ENCODE measurements around the gene SEC22C.

Gene SEC22C

DNA sequence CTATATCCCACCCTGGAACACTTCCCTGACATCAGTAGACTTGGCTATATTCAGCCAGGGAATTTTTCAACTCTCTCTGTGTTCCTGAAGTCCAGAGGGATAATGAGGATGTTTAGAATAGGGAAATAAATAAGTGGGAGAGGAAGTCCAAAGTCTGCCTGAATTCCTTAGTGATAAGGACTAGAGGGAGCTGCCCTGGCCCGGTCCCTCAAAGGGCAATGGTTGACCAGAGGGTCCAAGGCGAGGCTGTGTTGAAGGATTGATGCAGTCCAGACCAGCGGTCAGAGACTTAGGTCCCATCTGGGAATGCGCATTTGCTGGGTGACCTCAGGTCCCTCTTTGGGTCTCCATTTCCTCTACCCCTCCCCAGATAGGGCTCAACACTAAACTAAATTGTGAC is 71.4 kb downstream of the SEC22C start:
- no peak for DNase-seq

DNA sequence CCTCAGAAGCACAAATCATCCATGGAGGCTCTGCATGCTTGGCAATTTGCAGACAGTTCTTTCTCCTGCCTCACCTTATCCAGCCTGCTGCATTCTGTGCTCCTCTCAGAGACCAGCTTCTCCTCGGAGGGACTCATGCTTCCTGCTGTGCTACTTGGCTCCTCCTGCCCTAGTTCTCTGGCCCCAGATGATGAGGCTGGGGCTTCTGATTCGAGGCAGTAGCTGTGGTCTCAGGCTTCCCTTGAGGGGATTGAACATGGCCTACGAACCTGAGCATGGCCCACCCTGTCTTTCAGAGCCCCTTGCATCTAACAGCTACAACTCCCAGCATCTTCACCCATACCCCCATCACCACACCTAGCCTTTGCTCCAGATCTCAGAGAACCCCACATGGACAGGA is 72.7 kb downstream of the SEC22C start:
- DNase-seq = no peak

DNA sequence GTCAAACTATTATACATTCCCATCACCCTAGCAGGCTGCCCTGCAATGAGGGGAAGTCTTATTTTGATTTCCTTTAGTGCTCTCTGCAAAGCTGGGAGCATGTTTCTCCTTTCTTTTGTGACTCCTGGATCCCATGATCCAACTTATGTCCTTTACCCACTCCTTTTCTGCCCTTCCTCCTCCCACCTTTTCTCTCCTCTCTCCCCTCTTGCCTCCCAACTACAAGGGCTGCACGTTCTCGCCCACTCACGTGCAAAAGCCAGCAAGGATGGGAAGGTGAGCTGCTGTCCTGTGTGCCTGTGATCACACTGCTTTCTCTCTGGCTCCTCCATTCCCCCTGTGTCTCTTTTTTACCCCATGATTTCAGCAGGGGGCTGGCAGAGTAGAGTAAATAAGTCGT is 73.2 kb downstream of the SEC22C start:
- no peak for DNase-seq

DNA sequence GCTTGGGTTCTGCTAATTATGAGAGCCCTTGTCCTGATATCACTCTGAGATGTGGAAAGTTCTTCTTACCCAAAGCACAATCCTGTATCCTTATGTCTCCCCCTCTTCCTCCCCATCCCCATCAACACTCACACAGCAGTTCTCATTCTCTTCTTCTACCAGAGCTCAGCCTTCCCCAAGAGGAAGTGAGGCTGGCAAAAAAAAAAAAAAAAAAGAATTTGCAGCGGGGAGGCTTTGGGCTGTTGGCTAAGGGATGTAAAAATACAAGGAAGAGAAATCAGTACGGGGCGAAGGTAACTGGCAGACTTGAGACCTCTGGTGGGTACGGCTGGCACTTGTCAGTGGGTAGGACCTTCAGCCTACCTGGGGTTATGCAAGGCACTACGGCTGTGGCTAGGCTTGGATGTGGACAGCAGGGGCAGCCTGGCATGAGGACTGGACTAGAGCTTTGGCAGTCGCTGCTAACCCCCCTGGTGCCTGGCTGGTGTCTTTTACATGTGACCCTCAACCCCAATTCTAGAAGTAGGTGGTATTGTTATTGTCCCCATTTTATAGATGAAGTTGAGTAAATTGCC is 73.9 kb downstream of the SEC22C start:
- no peak for DNase-seq

DNA sequence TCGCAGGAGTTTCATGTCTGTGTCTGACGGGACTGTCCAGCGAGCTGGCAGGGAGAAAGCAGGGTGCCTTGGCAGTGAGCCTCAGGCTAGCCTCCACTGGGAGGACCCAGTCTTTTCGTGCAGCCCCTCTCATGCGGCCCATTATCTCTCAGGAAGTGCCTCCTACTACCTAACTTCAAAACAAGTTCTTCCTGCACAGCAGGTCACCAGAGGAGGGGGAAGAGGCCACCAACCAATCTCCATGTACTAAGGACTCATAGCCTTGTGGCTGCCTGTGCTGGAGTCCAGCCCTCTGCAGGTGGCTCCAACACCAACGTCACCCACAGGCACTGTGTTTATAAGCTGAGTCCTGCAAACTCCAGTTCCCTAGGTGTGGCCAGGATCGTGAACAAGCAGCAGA is 74.5 kb downstream of the SEC22C start:
- no peak for DNase-seq

DNA sequence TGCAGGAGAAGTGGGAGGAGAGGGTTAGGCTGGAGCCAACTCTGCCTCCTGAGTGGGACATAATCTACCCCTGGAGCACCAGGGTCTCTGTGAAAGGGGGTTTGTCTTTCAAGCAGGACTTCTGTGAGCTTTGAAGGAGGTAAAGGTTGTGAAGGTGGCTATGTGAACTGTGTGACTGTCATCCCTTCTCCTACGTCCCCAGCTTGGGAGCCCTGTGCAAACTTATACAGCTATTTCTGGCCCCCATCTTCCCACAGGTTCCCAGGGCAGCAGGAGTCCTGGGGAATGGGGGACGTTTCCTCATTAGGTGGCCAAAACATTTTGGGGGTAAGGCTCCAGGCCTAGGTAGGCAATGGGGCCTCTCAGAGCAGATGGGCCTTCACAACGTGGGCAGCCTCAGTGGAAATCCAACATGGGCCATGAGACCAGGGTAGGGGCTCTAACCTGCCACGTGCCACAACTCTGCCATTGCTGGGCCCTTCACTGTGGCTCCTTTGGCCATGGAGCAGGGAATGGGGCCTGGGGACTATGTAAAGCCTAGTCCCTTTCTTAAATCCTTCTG is 75.8 kb downstream of the SEC22C start:
- no peak for DNase-seq

DNA sequence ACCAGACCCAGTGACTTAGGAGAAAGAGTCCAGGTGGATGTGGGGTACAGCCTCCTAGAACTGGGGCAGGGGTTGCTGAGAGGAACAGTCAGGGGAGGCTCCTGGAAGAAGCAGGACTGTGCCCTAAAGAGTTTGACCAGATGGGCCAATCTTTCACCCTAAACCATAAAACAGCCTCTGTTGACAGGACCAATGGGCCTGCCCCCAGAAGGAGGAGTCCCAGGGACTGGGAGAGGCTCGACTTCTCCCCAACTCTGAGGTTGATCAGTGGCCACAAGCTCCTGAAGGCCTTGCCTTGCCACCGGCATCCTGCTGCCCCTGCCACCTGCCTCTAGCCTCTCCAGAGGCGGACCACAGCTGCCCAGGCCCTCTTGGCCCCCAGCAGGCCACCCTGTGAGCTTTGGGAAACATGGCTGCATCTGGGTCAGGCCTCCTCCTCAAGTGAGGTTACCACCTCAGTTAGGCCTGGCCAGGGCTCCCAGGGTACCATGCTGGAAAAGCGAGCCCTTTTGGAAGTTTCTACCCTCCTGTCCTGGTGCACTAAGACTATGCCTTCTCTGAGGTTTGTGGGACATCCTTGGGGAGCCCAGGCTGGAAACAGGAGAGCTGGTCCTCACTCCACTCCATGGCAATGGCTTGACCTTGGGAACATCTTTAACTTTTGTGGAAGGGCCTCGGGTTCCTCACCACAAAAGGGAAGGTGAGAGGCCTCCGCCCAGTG is 76.5 kb downstream of the SEC22C start:
- DNase-seq = no peak

DNA sequence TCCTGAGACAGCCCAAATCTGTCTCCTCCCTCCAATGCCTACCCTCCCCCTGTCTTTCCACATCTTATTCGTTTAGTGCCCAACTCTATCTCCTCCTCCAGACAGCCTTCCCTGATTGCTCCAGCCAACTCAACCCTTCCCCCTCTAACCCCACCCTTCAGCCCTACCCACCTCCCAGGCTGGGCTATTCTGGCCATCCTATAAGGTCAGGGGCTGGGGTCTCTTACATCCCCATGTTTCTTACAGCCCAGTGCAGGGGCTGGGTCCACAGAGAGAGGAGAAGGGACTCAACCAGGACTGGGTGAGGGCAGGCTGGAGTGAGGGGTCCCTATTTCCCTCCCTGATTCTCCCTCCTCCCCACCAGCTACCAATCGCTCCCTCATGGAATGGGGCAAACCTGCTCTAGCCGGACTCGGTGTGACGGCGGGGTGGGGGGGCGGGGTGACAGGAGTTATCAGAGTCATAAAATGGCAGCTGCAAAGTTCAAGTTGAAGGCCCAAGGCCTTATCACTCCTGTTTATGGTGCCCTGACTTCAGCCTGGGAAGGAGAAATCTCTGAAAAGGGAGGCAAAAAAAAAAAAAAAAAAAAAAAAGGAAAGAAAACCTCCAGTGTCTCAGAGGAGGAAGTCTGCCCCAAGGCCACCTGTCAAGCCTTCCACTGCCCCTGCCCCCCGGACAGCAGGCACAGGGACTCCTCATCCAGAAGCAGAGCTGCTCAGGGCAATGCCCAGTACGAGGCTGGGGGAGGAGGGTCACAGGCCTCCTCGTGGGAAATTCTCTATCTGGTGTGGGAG is 77.2 kb downstream of the SEC22C start:
- no peak for DNase-seq

DNA sequence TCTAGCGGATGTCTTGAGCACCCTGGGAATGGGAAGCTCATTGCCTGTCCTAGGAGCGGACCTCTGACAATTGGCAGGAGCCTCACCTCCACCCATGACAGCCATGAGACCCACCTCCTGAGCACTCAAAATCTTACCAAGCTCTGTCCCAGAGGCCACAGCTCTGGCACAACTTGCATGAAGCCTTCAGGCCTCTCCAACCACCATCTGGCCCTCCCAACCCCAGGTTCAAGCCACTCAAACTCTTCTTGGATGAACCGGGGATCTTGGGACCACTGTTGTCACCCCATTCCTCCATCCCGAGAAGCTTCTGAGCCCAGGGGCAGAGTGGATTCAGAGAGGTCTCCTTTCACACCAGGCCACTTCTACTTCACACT is 77.8 kb downstream of the SEC22C start:
- no peak for DNase-seq

DNA sequence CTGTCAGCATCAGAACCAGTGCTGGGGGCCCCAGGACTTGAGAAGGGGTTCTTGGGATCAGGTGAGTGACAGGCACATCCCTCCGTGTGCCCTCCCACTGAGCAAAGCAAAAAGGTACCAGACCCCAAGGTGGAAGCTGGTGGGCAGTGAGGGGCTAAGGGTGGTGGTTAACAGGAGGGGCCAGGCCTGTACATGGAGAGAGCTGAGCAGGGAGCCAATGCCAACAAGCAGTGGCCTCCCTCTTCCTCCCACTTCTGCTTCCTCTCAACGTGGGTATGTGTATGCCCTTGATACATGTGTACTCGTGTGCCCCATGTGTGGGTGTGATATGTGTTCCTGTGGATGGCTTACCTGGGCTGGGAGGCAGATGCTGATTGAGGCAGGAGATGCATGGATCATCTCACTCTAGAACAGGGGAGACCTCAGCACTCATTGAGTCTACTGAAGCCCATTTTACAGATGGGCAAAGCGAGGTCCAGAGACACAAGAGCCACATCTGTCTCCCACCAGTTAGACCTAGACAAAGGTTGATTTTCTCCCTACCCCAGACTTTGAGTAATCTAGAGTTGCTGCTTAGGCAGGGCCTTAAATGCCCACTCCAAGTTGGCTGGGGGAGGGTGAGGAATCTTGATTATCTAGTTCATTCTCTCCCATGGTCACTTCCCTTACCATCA is 78.4 kb downstream of the SEC22C start:
- DNase-seq = no peak

DNA sequence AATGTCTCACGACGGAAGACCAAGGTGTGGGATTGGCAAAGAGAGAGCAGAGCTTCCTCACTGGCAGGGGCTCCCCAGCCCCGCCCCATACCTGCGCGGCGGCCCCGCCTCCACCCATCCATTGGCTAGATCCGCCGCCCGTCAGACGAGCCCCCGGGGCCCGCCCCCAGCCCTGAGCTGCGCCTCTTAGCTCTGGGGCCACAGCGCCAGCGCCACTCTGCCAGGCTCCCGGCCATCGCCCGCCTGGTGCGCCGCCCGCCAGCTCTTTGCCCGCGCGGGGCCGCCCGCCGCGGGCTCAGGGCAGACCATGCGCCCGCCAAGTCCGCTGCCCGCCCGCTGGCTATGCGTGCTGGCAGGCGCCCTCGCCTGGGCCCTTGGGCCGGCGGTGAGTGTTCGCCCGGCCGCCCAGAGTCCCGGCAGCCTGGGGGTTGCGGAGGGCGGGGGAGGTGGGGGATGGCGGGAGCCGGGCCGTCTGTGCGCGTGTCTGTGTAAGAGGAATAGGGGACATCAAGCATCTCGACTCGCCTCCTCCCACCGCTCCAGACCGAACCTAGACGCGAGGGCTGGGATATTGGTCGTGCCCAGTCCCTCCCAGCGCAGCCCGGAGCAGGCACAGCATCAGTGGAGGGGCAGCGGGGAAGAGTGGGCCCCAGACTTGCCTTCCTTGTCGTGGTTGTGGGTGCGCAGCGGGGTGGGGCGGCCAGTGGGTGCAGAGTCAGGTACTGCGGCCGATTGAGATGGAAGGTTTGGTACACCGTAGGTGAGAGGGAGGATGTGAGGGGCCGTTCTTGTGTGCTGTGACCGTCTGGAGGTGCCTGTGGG is 79.1 kb downstream of the SEC22C start, which contains the start of gene VIPR1:
TSS of gene VIPR1 (plus strand) at position 215 of the 822 bp plus-strand sequence. CDS start at position 308, 93 bp downstream.
- peak; percentile 20 for DNase-seq

DNA sequence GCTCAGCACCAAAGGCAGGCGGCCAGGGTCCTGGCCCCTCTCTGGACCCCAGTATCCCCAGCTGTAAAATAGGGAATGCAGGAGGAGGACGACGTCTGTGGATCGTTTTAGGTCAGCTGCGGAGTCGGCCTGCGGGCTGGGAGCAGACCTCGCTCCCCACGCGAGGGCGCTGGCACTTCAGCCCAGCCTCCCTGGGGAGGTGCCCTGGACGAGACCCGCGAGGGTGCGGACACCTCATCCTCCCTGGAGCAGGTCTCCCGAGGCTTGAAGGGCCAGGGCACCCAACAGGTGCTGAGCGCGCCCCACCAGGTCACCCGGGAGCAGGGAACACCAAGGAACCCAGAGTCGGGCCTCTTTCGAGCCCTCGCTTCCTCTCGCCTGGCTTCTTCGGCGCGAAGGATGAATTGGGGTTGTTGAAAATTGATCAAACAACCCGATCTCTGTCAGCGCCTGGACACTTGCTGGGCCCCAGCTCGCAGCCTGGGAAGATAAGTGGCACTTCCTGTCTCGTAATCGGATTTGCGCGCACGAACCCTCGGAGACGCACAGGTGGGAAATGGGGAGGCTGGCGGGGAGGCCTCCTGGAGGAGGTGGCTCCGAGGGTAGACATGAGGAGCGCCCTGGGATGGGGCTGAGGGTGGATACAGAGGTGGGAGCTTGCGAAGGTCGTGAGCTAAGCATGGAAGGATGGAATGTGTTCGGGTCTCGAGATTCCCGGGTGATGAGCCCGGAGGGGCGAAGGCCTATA is 79.9 kb downstream of the SEC22C start:
- DNase-seq = no peak

DNA sequence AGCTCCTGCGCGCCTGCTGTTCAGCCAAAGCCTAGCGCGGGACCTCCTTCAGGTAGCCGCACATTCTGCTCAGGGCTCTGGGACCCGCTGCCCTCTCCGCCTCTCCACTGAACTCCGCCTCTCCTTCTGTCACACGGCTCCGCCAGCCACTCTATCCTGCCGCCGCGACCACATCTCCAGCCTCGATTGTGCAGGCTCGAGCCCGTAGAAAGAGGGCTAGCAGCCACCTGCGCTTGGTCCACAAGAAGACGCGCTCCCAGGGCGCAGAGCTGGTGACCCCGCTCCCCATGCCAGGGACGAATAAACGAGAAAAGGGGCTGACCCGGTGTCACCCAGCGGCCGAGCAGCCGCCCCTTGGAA is 80.5 kb downstream of the SEC22C start:
- no peak for DNase-seq

DNA sequence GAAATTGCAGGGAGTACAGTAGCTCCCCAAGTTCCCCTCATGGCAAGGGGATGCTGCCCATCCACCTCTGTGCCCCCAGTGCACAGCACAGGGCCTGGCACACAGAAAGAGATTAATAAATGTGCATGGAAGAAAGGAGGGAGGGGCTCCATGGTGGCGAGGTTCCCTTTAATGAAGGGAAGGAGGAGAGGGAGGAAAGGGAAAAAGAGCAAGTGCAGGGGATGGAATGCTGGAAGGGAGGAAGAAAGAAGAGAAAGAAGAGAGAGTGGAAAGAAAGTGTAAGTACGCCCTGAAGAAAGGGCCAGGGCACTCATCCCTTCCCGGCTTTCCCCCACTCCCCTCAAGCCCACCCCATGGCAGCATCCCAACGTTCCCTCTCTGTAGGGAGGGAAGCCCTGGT is 80.9 kb downstream of the SEC22C start:
- DNase-seq = no peak

DNA sequence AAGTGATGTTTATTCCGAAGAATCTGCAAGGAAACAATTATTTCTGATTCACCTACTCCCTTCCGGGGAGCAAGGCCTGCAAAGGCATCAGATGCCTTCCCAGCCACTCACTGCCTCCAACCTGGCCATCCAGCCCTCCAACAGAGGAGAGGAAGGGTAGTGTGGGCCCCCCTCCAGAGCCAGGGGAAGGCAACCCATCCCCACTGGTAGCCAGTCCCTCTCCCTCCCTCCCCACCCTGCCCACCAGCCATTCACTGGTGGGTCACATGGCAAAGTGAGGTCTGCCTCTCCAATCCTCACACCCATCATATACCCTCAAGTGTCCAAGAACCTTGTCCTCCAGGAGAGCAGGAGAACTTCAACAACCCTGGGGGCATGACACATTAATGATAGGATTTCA is 81.7 kb downstream of the SEC22C start:
- DNase-seq = no peak

DNA sequence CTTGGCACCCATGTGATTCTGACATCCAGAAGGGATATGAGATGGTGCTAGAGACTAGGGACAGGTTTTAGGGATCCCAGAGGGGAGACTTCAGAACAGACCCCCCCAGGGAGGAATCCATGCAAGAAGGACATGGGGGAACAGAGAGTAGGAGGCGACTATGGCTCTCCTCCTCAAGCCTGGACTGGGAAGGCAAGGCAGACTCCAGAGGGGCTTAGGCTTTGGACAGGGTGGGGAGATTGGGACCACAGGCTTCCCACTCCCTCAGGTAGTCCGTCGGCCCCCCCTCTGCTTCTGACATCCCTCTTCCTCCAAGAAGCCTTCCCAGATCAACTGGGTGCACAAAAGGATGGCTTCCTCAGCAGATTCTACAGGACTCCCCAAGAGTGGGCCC is 82.3 kb downstream of the SEC22C start:
- DNase-seq = no peak

DNA sequence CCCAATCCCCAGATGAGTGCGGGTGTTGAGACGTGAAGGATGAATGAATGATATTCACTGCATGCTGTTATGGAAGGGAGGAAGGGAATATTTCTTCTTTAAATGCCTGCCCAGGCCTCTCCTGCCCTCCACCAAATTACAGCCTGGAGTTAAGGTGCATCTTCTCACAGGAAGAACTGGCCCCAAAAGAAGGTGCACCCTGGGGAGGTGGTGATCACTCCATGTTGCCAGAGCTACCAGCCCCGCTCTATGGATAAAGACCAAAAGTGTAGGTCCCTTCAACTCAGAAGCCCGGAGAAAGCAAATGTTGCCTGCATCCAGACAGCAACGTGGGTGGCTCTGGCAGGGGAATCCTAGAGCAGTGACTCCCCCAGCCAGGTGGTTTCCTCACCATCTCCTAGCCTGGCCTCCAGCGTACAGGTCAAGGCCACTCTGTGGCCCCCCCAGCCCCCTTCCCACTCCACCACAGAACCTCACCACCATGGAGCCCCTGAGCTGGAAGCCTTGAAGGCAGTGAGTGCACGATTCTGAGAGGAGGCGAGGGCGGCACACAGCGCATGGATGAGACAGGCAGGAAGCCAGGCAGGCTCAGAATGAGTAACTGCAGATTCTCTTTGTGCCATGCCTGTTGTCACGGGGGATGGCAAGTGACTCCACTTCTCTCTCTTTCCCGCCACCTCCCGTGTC is 82.8 kb downstream of the SEC22C start:
- no peak for DNase-seq

DNA sequence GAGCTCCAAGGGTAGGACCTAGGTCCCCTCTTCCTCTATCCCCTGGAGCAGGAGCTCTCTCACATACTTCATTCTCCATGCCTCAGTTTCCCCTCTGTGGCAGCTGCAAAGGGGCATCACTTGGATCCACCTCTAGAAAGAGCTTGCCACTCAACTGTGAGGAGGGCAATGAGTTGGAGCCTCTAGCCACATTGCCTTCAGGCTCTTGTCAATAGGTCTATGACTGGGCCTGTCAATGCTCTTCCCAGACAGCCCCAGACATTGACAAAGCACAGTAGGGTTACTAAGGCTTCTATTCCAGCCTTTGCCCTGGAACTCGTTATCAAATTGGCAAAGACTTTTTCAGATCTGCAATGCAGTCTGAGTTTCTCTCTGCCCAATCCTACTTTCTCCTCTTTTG is 83.7 kb downstream of the SEC22C start:
- DNase-seq = no peak
